Renal cortex interstitium (tissue), 15 donors: ENCODE measurements around the gene TAF11L13. TPM values are rescaled to one million over a fixed set of nuclear protein-coding genes. Genes with fewer than 3 reads are reported as not detected.
"Not testable (repeated sequence)": the region's sequence is repeated elsewhere in the genome, so short reads cannot be mapped to it uniquely, and the experiment has no call there.

Experiments
- DNase-seq, 11 donors: peaks; one replicate each; pipeline ENCODE4 v3.0.0-alpha.2; 2013; ENCODE audit warnings: low read depth in 9 of 11, low spot score in 4 of 11; ENCODE audit errors: extremely low read depth in 1 of 11
- long read RNA-seq, 16 experiments: transcript quantifications; one replicate each; lab custom pipeline, GENCODE V29; 2026
- polyA plus RNA-seq, 3 donors: library from polyadenylated mRNA; unstranded; fragments of 120-200 nt; gene quantifications; one replicate each; pipeline ENCODE4 v1.2.1, GENCODE V29; 2013; ENCODE audit not compliant: insufficient read length in 3 of 3

TAF11L13 gene
- not detected for polyA plus RNA-seq
- long read RNA-seq, donor 1, result 0 reads
- long read RNA-seq, donor 2, result 0 reads
- long read RNA-seq, donor 3, result 0 reads
- long read RNA-seq, donor 4, result 0 reads
- long read RNA-seq, donor 5, result 0 reads
- long read RNA-seq, donor 6, result 0 reads
- long read RNA-seq, donor 7, result 0 reads
- long read RNA-seq, donor 8, result 0 reads
- long read RNA-seq, donor 9, result 0 reads
- long read RNA-seq, donor 10, result 0 reads
- long read RNA-seq, donor 11, result 0 reads
- long read RNA-seq, donor 12, result 0 reads
- long read RNA-seq, donor 13, result 0 reads
- long read RNA-seq, donor 14, result 0 reads
- long read RNA-seq, donor 15, result 0 reads
- long read RNA-seq, donor 16, result 0 reads

DNA sequence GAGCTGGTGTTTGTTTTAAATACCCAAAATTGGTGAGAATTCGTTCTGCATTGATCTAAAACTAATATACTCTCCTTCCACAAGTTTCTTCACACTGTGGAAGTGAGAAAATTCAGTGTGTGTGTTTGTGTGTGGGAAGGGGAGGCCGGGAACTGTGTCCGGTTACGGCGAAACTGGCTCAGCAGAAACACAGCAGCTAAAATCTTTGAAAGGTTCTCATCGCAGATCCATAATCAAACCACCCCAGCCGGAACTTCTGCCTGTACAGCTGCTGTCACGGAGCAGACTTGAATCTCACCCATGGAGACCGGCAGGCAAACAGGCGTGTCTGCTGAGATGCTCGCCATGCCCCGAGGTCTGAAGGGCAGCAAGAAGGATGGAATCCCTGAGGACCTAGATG lies at the start of gene TAF11L13:
TAF11L13 (plus strand) TSS at position 301 of the 400 bp plus-strand sequence.
- DNase-seq, result not testable (repeated sequence)

DNA sequence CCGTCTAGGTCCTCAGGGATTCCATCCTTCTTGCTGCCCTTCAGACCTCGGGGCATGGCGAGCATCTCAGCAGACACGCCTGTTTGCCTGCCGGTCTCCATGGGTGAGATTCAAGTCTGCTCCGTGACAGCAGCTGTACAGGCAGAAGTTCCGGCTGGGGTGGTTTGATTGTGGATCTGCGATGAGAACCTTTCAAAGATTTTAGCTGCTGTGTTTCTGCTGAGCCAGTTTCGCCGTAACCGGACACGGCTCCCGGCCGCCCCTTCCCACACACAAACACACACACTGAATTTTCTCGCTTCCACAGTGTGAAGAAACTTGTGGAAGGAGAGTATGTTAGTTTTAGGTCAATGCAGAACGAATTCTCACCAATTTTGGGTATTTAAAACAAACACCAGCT lies 46.2 kb upstream of the TAF11L13 start, which contains the start of gene TAF11L7:
TAF11L7 (minus strand) TSS at position 101 of the 400 bp plus-strand sequence.
- not testable (repeated sequence) for DNase-seq

DNA sequence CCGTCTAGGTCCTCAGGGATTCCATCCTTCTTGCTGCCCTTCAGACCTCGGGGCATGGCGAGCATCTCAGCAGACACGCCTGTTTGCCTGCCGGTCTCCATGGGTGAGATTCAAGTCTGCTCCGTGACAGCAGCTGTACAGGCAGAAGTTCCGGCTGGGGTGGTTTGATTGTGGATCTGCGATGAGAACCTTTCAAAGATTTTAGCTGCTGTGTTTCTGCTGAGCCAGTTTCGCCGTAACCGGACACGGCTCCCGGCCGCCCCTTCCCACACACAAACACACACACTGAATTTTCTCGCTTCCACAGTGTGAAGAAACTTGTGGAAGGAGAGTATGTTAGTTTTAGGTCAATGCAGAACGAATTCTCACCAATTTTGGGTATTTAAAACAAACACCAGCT lies 41.0 kb upstream of the TAF11L13 start, which contains the start of gene TAF11L8:
TAF11L8 (minus strand) TSS at position 101 of the 400 bp plus-strand sequence.
- not testable (repeated sequence) for DNase-seq

DNA sequence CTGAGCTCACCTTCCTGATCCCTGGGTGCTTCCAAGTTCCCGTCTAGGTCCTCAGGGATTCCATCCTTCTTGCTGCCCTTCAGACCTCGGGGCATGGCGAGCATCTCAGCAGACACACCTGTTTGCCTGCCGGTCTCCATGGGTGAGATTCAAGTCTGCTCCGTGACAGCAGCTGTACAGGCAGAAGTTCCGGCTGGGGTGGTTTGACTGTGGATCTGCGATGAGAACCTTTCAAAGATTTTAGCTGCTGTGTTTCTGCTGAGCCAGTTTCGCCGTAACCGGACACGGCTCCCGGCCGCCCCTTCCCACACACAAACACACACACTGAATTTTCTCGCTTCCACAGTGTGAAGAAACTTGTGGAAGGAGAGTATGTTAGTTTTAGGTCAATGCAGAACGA lies 37.6 kb upstream of the TAF11L13 start, which contains the start of gene TAF11L9:
TAF11L9 (minus strand) TSS at position 140 of the 400 bp plus-strand sequence.
- DNase-seq, result not testable (repeated sequence)

DNA sequence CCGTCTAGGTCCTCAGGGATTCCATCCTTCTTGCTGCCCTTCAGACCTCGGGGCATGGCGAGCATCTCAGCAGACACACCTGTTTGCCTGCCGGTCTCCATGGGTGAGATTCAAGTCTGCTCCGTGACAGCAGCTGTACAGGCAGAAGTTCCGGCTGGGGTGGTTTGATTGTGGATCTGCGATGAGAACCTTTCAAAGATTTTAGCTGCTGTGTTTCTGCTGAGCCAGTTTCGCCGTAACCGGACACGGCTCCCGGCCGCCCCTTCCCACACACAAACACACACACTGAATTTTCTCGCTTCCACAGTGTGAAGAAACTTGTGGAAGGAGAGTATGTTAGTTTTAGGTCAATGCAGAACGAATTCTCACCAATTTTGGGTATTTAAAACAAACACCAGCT lies 34.2 kb upstream of the TAF11L13 start, which contains the start of gene TAF11L10:
TAF11L10 (minus strand) TSS at position 101 of the 400 bp plus-strand sequence.
- DNase-seq, result not testable (repeated sequence)

GRCh38 chr5:17603880-17604279 lies 28.0 kb upstream of the TAF11L13 start, which contains the start of gene TAF11L11:
Gene TAF11L11 (plus strand): TSS chr5:17604183.
- not testable (repeated sequence) for DNase-seq

GRCh38 chr5:17604951-17605350 lies 26.9 kb upstream of the TAF11L13 start:
- DNase-seq, result no peak

GRCh38 chr5:17607461-17607860 lies 24.4 kb upstream of the TAF11L13 start:
- DNase-seq, result not testable (repeated sequence)

- DNase-seq, result not testable (repeated sequence)
Observed at GRCh38 chr5:17610092-17610491, 21.8 kb upstream of the TAF11L13 start, which contains the start of gene TAF11L12. Gene TAF11L12 (plus strand): TSS chr5:17610392.

GRCh38 chr5:17614872-17615605 lies 16.8 kb upstream of the TAF11L13 start:
- DNase-seq, result no peak

DNA sequence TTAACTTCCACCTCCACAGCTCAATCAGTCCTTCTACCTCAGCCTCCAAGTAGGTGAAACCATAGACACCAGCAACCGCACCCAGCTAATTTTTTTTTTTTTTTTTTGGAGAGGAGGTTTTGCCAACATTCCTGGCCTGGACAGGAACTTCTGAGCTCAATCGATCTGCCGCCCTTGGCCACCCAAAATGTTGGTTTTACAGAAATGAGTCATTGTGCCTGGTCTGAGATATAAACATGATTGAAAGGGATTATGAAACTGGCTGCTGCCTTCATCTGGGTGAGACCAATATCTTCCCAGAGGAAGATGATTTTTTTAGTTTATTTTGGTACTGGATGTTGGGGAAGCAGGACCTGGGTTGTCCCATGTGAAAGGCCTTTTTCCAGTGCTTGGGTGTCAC lies 12.5 kb upstream of the TAF11L13 start:
- no peak for DNase-seq

DNA sequence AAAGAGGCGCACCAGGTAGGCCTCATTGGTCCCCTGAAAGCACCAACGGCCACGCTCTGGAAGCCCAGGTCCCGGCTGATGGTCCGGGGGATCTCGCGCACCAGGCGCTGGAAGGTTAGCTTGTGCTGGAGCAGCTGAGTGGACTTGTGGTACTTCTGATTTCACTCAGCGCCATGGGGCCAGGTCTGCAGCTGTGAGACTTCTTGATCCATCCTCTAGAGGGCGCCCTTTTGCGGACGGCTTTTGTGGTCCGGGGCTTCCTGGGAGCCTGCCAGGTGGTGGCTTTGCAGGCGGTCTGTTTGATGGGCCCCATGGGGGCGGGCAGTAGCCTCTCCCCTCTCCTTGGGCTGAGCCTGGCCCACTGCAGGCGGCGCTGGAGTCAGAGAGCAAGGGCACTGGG lies 11.3 kb upstream of the TAF11L13 start:
- DNase-seq, result no peak

DNA sequence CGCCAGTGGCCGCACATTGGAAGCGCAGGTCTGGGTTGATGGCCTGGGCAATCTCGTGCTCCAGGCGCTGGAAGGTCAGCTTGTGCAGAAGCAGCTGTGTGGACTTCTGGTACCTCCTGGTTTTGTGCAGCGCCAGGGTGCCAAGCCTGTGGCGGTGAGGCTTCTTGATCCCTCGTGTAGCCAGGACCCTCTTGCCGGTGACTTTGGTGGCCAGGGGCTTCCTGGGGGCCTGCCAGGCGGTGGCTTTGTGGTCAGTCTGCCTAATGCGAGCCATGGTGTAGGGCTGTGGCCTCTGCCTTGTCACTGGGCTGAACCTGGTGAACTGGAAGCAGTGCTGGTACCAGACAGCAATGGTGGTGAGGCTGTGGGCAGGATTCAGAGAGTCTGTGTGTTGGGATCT lies 6.2 kb upstream of the TAF11L13 start:
- no peak for DNase-seq

DNA sequence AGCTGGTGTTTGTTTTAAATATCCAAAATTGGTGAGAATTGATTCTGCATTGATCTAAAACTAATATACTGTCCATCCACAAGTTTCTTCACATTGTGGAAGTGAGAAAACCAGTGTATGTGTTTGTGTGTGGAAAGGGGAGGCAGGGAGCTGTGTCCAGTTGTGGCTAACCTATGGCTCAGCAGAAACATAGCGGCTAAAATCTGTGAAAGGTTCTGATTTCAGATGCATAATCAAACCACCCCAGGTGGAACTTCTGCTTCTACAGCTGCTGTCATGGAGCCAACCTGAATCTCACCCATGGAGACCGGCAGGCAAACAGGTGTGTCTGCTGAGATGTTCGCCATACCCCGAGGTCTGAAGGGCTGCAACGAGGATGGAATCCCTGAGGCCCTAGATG lies 2.3 kb downstream of the TAF11L13 start, which contains the start of gene TAF11L14:
TAF11L14 (plus strand) TSS at position 301 of the 400 bp plus-strand sequence.
- no peak for DNase-seq

DNA sequence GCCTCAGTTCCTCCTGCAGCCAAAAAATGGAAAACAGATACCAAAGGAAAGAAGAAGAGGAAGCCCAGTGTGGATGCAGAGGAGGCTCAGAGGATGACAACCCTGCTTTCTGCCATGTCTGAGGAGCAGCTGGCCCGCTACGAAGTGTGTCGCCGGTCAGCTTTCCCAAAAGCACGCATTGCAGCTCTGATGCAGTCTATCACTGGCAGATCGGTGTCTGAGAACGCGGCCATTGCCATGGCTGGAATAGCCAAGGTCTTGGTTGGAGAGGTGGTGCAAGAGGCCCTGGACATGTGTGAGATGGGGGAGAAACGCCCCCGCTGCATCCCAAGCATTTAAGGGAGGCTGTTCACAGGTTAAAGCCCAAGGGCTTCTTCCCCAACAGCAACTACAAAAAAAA lies 17.3 kb downstream of the TAF11L13 start:
- DNase-seq, result not testable (repeated sequence)

DNA sequence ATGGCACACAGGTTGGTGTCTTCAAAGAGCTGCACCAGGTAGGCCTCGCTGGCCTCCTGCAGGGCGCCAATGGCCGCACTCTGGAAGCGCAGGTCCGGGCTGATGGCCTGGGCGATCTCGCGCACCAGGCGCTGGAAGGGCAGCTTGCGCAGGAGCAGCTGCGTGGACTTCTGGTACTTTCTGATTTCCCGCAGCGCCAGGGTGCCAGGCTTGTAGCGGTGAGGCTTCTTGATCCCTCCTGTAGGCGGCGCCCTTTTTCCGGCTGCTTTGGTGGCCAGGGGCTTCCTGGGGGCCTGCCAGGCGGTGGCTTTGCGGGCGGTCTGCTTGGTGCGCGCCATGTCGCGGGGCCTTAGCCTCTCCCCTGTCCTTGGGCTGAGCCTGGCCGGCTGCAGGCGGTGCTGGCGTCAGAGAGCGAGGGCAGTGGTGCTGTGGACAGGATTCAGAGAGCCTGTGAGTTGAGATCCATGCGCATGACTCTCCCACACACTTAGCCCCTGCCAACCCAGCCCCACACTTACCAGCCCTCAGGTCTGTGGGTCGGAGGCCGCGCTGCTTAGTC lies 23.4 kb downstream of the TAF11L13 start:
- not testable (repeated sequence) for DNase-seq

GRCh38 chr5:17655921-17656320 lies 24.0 kb downstream of the TAF11L13 start:
- no peak for DNase-seq

DNA sequence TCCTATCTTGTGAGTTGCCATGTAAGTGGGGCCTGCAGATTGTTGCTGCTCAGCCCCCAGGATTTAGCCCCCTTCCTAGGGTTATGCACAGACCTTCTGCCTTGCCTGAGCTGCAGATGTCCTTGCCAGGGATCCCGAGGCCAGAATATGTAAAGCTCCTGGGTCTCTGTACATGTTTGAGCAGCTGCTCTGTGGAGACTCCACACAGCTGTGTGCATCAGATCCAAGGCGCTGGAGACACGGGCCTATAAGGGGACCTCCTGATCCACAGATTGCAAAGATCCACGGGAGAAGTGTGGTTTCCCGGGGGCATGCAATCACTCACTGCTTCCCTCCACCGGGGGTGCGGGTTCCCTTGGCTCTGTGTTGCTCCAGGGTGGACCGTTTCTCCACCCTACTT lies 31.3 kb downstream of the TAF11L13 start:
- DNase-seq, result no peak

GRCh38 chr5:17665836-17666235 lies 33.9 kb downstream of the TAF11L13 start:
- no peak for DNase-seq
